K562 (cell line): ENCODE data around the gene VARS1. TPM values are rescaled to one million over a fixed set of nuclear protein-coding genes. Genes with fewer than 3 reads are reported as not detected.

ENCODE experiments used
- BRCA1 ChIP-seq, 2 experiments: fragments of 450-650 bp in 1 of 2; sonication (generic) in 1 of 2; formaldehyde crosslinking in 1 of 2; IDR thresholded peaks; 2 replicates each; pipeline versions ENCODE4 v1.5.0 to v1.6.1; 2017 to 2020; ENCODE audit warnings: mild to moderate bottlenecking in 1 of 2, missing genetic modification reagents in 1 of 2
- CCAR2 ChIP-seq: fragments of 200-400 bp; formaldehyde crosslinking; IDR thresholded peaks from 2 replicates; pipeline ENCODE4 v1.6.1; 2017; ENCODE audit warnings: mild to moderate bottlenecking, low read depth, low read length
- CSDE1 ChIP-seq, 2 experiments: fragments of 450-650 bp; IDR thresholded peaks; 2 replicates each; pipeline ENCODE4 v1.6.1; 2016; ENCODE audit warnings: mild to moderate bottlenecking in 1 of 2
- CTCF ChIP-seq, 3 experiments: IDR thresholded peaks in 2 of 3; conservative IDR thresholded peaks in 1 of 3; 2 replicates each; pipeline ENCODE4 v1.5.1; 2011 to 2012; ENCODE audit warnings: low read length in 3 of 3, mild to moderate bottlenecking in 3 of 3, control low read depth in 2 of 3, improper control_type of control experiment in 1 of 3, inconsistent platforms in 1 of 3, low read depth in 1 of 3, mixed read lengths in 1 of 3, moderate library complexity in 1 of 3; ENCODE audit not compliant: insufficient read depth in 2 of 3
- HNRNPLL ChIP-seq: fragments of 200-400 bp; formaldehyde crosslinking; IDR thresholded peaks from 2 replicates; pipeline ENCODE4 v1.6.1; 2017; ENCODE audit warnings: low read length, low read depth, mild to moderate bottlenecking; ENCODE audit not compliant: poor library complexity, severe bottlenecking
- MBD2 ChIP-seq: sonication (generic); IDR thresholded peaks from 2 replicates; pipeline ENCODE4 v1.6.1; 2016; ENCODE audit warnings: low read depth, borderline replicate concordance
- PML ChIP-seq: IDR thresholded peaks from 2 replicates; pipeline ENCODE4 v1.6.1; 2012; ENCODE audit warnings: low read length, inconsistent platforms
- RBM34 ChIP-seq: fragments of 200-400 bp; formaldehyde crosslinking; IDR thresholded peaks from 2 replicates; pipeline ENCODE4 v1.6.1; 2018; ENCODE audit warnings: low read length, borderline replicate concordance; ENCODE audit not compliant: insufficient read depth
- SAFB ChIP-seq: fragments of 200-400 bp; formaldehyde crosslinking; IDR thresholded peaks from 2 replicates; pipeline ENCODE4 v1.6.1; 2017; ENCODE audit warnings: low read depth, low read length, borderline replicate concordance
- SIN3B ChIP-seq: fragments of 450-650 bp; IDR thresholded peaks from 2 replicates; pipeline ENCODE4 v1.6.1; 2017; ENCODE audit warnings: low read depth, mild to moderate bottlenecking, moderate library complexity
- STAT5A ChIP-seq: IDR thresholded peaks from 2 replicates; pipeline ENCODE4 v1.6.1; 2012; ENCODE audit warnings: low read length, inconsistent platforms, borderline replicate concordance
- TFAP4 ChIP-seq: sonication (generic); formaldehyde crosslinking; IDR thresholded peaks from 2 replicates; pipeline ENCODE4 v1.8.0; 2022; ENCODE audit warnings: missing genetic modification reagents, mild to moderate bottlenecking, moderate library complexity, borderline replicate concordance
- ZNF318 ChIP-seq, 2 experiments: fragments of 450-650 bp; IDR thresholded peaks; 2 replicates each; pipeline ENCODE4 v1.6.1; 2016; ENCODE audit warnings: mild to moderate bottlenecking in 2 of 2, borderline replicate concordance in 1 of 2, low read depth in 1 of 2, moderate library complexity in 1 of 2
- polyA plus RNA-seq, 8 experiments: library from polyadenylated mRNA; depleted of rRNA in 4 of 8; stranded (reverse) in 5 of 8; unstranded in 3 of 8; fragments of >200 nt; fragmentation: Nextera tagmentation in 2 of 8; fragmentation: Illumina TruSeq in 1 of 8; extraction: Ambion mirVana in 2 of 8; extraction: Trizol in 1 of 8; gene quantifications; 2 replicates each; pipeline versions ENCODE4 v1.2.1 to v1.2.3, GENCODE V29; 2011 to 2014; ENCODE audit warnings: inconsistent platforms in 1 of 8, missing spikeins in 1 of 8
- total RNA-seq, 7 experiments: library from RNA; depleted of rRNA in 6 of 7; stranded (reverse); fragments of >200 nt in 6 of 7; fragmentation: Illumina TruSeq in 2 of 7; extraction: Trizol in 2 of 7; gene quantifications; 2 replicates each; pipeline versions ENCODE4 v1.2.1 to v1.2.3, GENCODE V29; 2011 to 2021; ENCODE audit warnings: low replicate concordance in 1 of 7

VARS1 gene
- total and polyA plus RNA-seq, 9 of the 15 experiments (the other 6 are each of a cell fraction or from before 2014, with no cell fraction given): 2.9 to 488 (median 130) TPM

- TF ChIP-seq HNRNPLL (peak; percentile 87), ZNF318 (IDR thresholded peaks at IDR 0.05; ENCODE audit: borderline replicate concordance in 1 of 2, low read depth in 1 of 2) (peak in 1 of 2 experiments; percentile 61; a peak in 1 of 4 replicates), STAT5A (peak; percentile 44), SIN3B (no peak), CTCF (IDR thresholded peaks at IDR 0.05 in 2 of 3, conservative IDR thresholded peaks at IDR 0.05 in 1 of 3; ENCODE audit: insufficient read depth in 2 of 3, low read depth in 1 of 3, low read length in 3 of 3) (peak in 2 of 3 experiments; percentile 19 to 20; a peak in 1 of 6 replicates), SAFB (peak; percentile 58; the same call in 1 of the 2 replicates), PML (peak; percentile 96), MBD2 (peak; percentile 83), BRCA1 (IDR thresholded peaks at IDR 0.05) (no peak), BRCA1 (CRISPR knock-in tag; IDR thresholded peaks at IDR 0.05) (no peak), TFAP4 (peak; percentile 85), CSDE1 (IDR thresholded peaks at IDR 0.05) (no peak), CCAR2 (no peak), RBM34 (no peak)
Observed at GRCh38 chr6:31834367-31835250, 39.1 kb upstream of the VARS1 start (continued).
